HEK293T (cell line): Measurements from ENCODE around the gene GRIP1.

Experiments
- ARNT ChIP-seq: fragments of 450-650 bp; IDR thresholded peaks from 2 replicates; pipeline ENCODE4 v1.6.1; 2017; ENCODE audit warnings: mild to moderate bottlenecking
- BHLHE40 ChIP-seq: fragments of 450-650 bp; IDR thresholded peaks from 2 replicates; pipeline ENCODE4 v1.6.1; 2016; ENCODE audit warnings: mild to moderate bottlenecking, moderate library complexity, borderline replicate concordance
- CTBP1 ChIP-seq: fragments of 450-650 bp; IDR thresholded peaks from 2 replicates; pipeline ENCODE4 v1.6.1; 2016; ENCODE audit warnings: borderline replicate concordance
- ELF4 ChIP-seq: fragments of 450-650 bp; IDR thresholded peaks from 2 replicates; pipeline ENCODE4 v1.6.1; 2017; ENCODE audit warnings: antibody characterized with exemption
- FOXA1 ChIP-seq: fragments of 450-650 bp; IDR thresholded peaks from 2 replicates; pipeline ENCODE4 v1.6.1; 2016; ENCODE audit warnings: mild to moderate bottlenecking
- FOXM1 ChIP-seq: fragments of 450-650 bp; IDR thresholded peaks from 2 replicates; pipeline ENCODE4 v1.6.1; 2017; ENCODE audit warnings: mild to moderate bottlenecking, borderline replicate concordance
- L3MBTL2 ChIP-seq: fragments of 450-650 bp; conservative IDR thresholded peaks from 2 replicates; pipeline ENCODE4 v1.6.1; 2016; ENCODE audit warnings: mild to moderate bottlenecking
- LEF1 ChIP-seq: fragments of 450-650 bp; IDR thresholded peaks from 2 replicates; pipeline ENCODE4 v1.6.1; 2017; ENCODE audit warnings: mild to moderate bottlenecking, borderline replicate concordance
- SP1 ChIP-seq: fragments of 450-650 bp; IDR thresholded peaks from 2 replicates; pipeline ENCODE4 v1.6.1; 2017
- SUZ12 ChIP-seq: fragments of 450-650 bp; IDR thresholded peaks from 2 replicates; pipeline ENCODE4 v1.6.1; 2016; ENCODE audit warnings: mild to moderate bottlenecking
- TARDBP ChIP-seq: fragments of 450-650 bp; IDR thresholded peaks from 2 replicates; pipeline ENCODE4 v1.6.1; 2016

GRCh38 chr12:66676241-66676640 is 2.6 kb downstream of the GRIP1 start:
- TF ChIP-seq BHLHE40, result no peak
- no peak for TF ChIP-seq SP1
- no peak for TF ChIP-seq ARNT
- TF ChIP-seq ELF4, result no peak
- TF ChIP-seq SUZ12, result no peak
- no peak for TF ChIP-seq TARDBP
- TF ChIP-seq FOXA1, result no peak
- no peak for TF ChIP-seq L3MBTL2
- no peak for TF ChIP-seq CTBP1
- no peak for TF ChIP-seq LEF1
- no peak for TF ChIP-seq FOXM1
